HepG2 (cell line): ENCODE results near the gene LHFPL2. TPM values are rescaled to one million over a fixed set of nuclear protein-coding genes. Genes with fewer than 3 reads are reported as not detected.

Experiments
- HNF4G ChIP-seq, 2 experiments: sonication (generic) in 1 of 2; formaldehyde crosslinking in 1 of 2; IDR thresholded peaks; 2 replicates each; pipeline versions ENCODE4 v1.4.0 to v1.6.1; 2011 to 2020; ENCODE audit warnings: borderline replicate concordance in 2 of 2, low read depth in 2 of 2, mild to moderate bottlenecking in 2 of 2, low read length in 1 of 2, missing genetic modification reagents in 1 of 2, moderate library complexity in 1 of 2
- HNRNPK ChIP-seq: fragments of 200-400 bp; formaldehyde crosslinking; IDR thresholded peaks from 2 replicates; pipeline ENCODE4 v1.6.1; 2018; ENCODE audit warnings: low read length, low read depth, moderate library complexity, mild to moderate bottlenecking; ENCODE audit not compliant: poor library complexity, severe bottlenecking
- MED8 ChIP-seq: sonication (generic); formaldehyde crosslinking; IDR thresholded peaks from 2 replicates; pipeline ENCODE4 v1.8.1; 2023; ENCODE audit warnings: mild to moderate bottlenecking, missing genetic modification reagents; ENCODE audit not compliant: insufficient replicate concordance
- MTF2 ChIP-seq: sonication (generic); formaldehyde crosslinking; IDR thresholded peaks from 2 replicates; pipeline ENCODE4 v1.5.0; 2020; ENCODE audit warnings: missing genetic modification reagents, borderline replicate concordance
- REXO4 ChIP-seq: sonication (generic); formaldehyde crosslinking; IDR thresholded peaks from 2 replicates; pipeline ENCODE4 v1.8.0; 2022; ENCODE audit warnings: missing genetic modification reagents, mild to moderate bottlenecking, borderline replicate concordance
- TARDBP ChIP-seq: sonication (generic); formaldehyde crosslinking; IDR thresholded peaks from 2 replicates; pipeline ENCODE4 v1.8.0; 2022; ENCODE audit warnings: mild to moderate bottlenecking, missing genetic modification reagents
- ZNF343 ChIP-seq: sonication (generic); formaldehyde crosslinking; IDR thresholded peaks from 2 replicates; pipeline ENCODE4 v1.4.0; 2020; ENCODE audit warnings: mild to moderate bottlenecking, missing genetic modification reagents
- ZNF879 ChIP-seq: sonication (generic); formaldehyde crosslinking; IDR thresholded peaks from 2 replicates; pipeline ENCODE4 v1.8.1; 2023; ENCODE audit warnings: missing genetic modification reagents
- polyA plus RNA-seq, 8 experiments: library from polyadenylated mRNA; depleted of rRNA in 3 of 8; stranded (reverse) in 7 of 8; unstranded in 1 of 8; fragments of >200 nt; fragmentation: Illumina TruSeq in 4 of 8; extraction: Trizol in 4 of 8; gene quantifications; 2 replicates each; pipeline versions ENCODE4 v1.2.1 to v1.2.3, GENCODE V29; 2011 to 2016; ENCODE audit warnings: low read depth in 4 of 8, missing spikeins in 1 of 8, mixed read lengths in 1 of 8; ENCODE audit not compliant: insufficient read depth in 1 of 8
- total RNA-seq, 5 experiments: library from RNA; depleted of rRNA; stranded (reverse); fragments of >200 nt; fragmentation: Illumina TruSeq; extraction: Trizol; gene quantifications; 2 replicates each; pipeline ENCODE4 v1.2.3, GENCODE V29; 2016; ENCODE audit warnings: low read depth in 1 of 5
- TF ChIP-seq, protein P1 (sequence below): IDR thresholded peaks from 2 replicates; pipeline ENCODE4 v1.6.1; 2016; ENCODE audit warnings: low read depth, borderline replicate concordance
- TF ChIP-seq, protein P2 (sequence below): sonication (generic); formaldehyde crosslinking; IDR thresholded peaks from 2 replicates; pipeline ENCODE4 v1.4.0; 2020; ENCODE audit warnings: missing genetic modification reagents
- TF ChIP-seq, protein P3 (sequence below): fragments of 450-650 bp; IDR thresholded peaks from 2 replicates; pipeline ENCODE4 v1.6.1; 2016
- TF ChIP-seq, protein P4 (sequence below): IDR thresholded peaks from 2 replicates; pipeline ENCODE4 v1.6.1; 2016; ENCODE audit warnings: low read depth, control low read depth
- TF ChIP-seq, protein P5 (sequence below): sonication (generic); formaldehyde crosslinking; IDR thresholded peaks from 2 replicates; pipeline ENCODE4 v1.8.1; 2023; ENCODE audit warnings: mild to moderate bottlenecking, missing genetic modification reagents, borderline replicate concordance
- TF ChIP-seq, protein P6 (sequence below): sonication (generic); formaldehyde crosslinking; IDR thresholded peaks from 2 replicates; pipeline ENCODE4 v1.5.1; 2020; ENCODE audit warnings: mild to moderate bottlenecking, moderate library complexity, missing genetic modification reagents
- TF ChIP-seq, protein P7 (sequence below): sonication (generic); IDR thresholded peaks from 2 replicates; pipeline ENCODE4 v1.6.1; 2016; ENCODE audit warnings: low read depth, borderline replicate concordance

Gene LHFPL2
- total and polyA plus RNA-seq, 2 of the 13 experiments (the other 11 are each of a cell fraction or from before 2014, with no cell fraction given) = 6.0 to 20.0 TPM

DNA sequence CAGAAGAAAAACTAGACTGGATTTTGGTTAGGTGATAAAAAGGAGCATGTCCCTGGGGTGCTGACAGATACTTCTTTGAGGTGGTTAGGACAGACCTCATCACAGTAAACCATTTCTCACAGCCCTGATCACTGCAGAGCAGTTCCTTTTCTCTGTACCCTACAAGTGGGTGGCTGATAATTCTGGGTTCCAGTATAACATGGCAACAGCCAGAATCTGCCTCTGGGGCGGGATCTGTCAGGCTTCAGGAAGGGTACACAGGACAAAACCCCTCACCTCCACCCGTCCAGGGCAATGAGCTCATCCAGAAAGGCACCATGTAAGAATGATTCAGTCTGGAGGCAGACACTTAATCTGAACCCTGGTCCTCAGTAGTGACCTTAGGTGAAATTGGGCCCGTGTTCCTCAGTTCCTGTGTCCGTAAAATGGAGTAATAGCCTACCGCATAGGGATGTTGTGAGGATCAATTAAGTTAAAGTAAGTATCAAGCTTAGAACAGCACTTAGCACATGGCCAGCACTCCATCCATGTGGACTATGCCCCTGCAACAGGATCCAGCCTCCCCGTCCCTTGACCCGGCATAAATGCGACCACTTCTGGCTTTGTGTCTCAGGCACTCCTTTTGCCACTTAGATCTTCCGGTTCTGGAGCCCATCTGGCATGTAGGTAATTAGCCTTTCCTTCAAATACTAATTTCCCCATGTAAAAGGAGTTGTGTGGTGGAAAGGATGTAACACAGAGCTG, 129.2 kb downstream of the LHFPL2 start (continued):
- TF ChIP-seq, protein P1, sequence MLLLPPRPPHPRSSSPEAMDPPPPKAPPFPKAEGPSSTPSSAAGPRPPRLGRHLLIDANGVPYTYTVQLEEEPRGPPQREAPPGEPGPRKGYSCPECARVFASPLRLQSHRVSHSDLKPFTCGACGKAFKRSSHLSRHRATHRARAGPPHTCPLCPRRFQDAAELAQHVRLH (CRISPR knock-in tag) = no peak
- TF ChIP-seq TARDBP (CRISPR knock-in tag) = no peak
- TF ChIP-seq, protein P2, sequence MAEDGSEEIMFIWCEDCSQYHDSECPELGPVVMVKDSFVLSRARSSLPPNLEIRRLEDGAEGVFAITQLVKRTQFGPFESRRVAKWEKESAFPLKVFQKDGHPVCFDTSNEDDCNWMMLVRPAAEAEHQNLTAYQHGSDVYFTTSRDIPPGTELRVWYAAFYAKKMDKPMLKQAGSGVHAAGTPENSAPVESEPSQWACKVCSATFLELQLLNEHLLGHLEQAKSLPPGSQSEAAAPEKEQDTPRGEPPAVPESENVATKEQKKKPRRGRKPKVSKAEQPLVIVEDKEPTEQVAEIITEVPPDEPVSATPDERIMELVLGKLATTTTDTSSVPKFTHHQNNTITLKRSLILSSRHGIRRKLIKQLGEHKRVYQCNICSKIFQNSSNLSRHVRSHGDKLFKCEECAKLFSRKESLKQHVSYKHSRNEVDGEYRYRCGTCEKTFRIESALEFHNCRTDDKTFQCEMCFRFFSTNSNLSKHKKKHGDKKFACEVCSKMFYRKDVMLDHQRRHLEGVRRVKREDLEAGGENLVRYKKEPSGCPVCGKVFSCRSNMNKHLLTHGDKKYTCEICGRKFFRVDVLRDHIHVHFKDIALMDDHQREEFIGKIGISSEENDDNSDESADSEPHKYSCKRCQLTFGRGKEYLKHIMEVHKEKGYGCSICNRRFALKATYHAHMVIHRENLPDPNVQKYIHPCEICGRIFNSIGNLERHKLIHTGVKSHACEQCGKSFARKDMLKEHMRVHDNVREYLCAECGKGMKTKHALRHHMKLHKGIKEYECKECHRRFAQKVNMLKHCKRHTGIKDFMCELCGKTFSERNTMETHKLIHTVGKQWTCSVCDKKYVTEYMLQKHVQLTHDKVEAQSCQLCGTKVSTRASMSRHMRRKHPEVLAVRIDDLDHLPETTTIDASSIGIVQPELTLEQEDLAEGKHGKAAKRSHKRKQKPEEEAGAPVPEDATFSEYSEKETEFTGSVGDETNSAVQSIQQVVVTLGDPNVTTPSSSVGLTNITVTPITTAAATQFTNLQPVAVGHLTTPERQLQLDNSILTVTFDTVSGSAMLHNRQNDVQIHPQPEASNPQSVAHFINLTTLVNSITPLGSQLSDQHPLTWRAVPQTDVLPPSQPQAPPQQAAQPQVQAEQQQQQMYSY = no peak
- no peak for TF ChIP-seq HNF4G (IDR thresholded peaks at IDR 0.05; ENCODE audit: borderline replicate concordance, low read depth, low read length)
- no peak for TF ChIP-seq HNF4G (CRISPR knock-in tag; IDR thresholded peaks at IDR 0.05; ENCODE audit: borderline replicate concordance, low read depth)
- TF ChIP-seq ZNF879 (CRISPR knock-in tag) = no peak
- no peak for TF ChIP-seq ZNF343 (CRISPR knock-in tag)
- TF ChIP-seq HNRNPK = no peak
- TF ChIP-seq, protein P3, sequence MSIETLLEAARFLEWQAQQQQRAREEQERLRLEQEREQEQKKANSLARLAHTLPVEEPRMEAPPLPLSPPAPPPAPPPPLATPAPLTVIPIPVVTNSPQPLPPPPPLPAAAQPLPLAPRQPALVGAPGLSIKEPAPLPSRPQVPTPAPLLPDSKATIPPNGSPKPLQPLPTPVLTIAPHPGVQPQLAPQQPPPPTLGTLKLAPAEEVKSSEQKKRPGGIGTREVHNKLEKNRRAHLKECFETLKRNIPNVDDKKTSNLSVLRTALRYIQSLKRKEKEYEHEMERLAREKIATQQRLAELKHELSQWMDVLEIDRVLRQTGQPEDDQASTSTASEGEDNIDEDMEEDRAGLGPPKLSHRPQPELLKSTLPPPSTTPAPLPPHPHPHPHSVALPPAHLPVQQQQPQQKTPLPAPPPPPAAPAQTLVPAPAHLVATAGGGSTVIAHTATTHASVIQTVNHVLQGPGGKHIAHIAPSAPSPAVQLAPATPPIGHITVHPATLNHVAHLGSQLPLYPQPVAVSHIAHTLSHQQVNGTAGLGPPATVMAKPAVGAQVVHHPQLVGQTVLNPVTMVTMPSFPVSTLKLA = 0 out of 2 replicates have a peak, but pooled peaks have one; percentile 40
- TF ChIP-seq, protein P4, sequence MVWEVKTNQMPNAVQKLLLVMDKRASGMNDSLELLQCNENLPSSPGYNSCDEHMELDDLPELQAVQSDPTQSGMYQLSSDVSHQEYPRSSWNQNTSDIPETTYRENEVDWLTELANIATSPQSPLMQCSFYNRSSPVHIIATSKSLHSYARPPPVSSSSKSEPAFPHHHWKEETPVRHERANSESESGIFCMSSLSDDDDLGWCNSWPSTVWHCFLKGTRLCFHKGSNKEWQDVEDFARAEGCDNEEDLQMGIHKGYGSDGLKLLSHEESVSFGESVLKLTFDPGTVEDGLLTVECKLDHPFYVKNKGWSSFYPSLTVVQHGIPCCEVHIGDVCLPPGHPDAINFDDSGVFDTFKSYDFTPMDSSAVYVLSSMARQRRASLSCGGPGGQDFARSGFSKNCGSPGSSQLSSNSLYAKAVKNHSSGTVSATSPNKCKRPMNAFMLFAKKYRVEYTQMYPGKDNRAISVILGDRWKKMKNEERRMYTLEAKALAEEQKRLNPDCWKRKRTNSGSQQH (CRISPR knock-in tag) = no peak
- TF ChIP-seq MTF2 (CRISPR knock-in tag) = no peak
- no peak for TF ChIP-seq MED8
- TF ChIP-seq, protein P5, sequence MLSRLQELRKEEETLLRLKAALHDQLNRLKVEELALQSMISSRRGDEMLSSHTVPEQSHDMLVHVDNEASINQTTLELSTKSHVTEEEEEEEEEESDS = no peak
- TF ChIP-seq, protein P6, sequence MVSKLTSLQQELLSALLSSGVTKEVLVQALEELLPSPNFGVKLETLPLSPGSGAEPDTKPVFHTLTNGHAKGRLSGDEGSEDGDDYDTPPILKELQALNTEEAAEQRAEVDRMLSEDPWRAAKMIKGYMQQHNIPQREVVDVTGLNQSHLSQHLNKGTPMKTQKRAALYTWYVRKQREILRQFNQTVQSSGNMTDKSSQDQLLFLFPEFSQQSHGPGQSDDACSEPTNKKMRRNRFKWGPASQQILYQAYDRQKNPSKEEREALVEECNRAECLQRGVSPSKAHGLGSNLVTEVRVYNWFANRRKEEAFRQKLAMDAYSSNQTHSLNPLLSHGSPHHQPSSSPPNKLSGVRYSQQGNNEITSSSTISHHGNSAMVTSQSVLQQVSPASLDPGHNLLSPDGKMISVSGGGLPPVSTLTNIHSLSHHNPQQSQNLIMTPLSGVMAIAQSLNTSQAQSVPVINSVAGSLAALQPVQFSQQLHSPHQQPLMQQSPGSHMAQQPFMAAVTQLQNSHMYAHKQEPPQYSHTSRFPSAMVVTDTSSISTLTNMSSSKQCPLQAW (CRISPR knock-in tag) = peak; percentile 18; the same call in 1 of the 2 replicates
- TF ChIP-seq REXO4 (CRISPR knock-in tag) = no peak
- TF ChIP-seq, protein P7, sequence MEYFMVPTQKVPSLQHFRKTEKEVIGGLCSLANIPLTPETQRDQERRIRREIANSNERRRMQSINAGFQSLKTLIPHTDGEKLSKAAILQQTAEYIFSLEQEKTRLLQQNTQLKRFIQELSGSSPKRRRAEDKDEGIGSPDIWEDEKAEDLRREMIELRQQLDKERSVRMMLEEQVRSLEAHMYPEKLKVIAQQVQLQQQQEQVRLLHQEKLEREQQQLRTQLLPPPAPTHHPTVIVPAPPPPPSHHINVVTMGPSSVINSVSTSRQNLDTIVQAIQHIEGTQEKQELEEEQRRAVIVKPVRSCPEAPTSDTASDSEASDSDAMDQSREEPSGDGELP = no peak
